Subcutaneous adipose tissue (tissue), 4 donors: ENCODE results near the gene UNKL. TPM values are rescaled to one million over a fixed set of nuclear protein-coding genes. Genes with fewer than 3 reads are reported as not detected.

ENCODE experiments used
- CTCF ChIP-seq: fragments of 450-650 bp; IDR thresholded peaks from one replicate; pipeline ENCODE4 v1.5.1; 2016; ENCODE audit warnings: low read depth, mild to moderate bottlenecking, control low read depth, antibody characterized with exemption, moderate library complexity
- total RNA-seq, 4 donors: library from RNA; depleted of rRNA; stranded (reverse); fragments of >200 nt; gene quantifications; one replicate each; pipeline ENCODE4 v1.1.0, GENCODE V29; 2016

UNKL gene
- total RNA-seq, 4 donors from 2014 or later, result 14.3 to 49.2 (median 25.9) TPM

DNA sequence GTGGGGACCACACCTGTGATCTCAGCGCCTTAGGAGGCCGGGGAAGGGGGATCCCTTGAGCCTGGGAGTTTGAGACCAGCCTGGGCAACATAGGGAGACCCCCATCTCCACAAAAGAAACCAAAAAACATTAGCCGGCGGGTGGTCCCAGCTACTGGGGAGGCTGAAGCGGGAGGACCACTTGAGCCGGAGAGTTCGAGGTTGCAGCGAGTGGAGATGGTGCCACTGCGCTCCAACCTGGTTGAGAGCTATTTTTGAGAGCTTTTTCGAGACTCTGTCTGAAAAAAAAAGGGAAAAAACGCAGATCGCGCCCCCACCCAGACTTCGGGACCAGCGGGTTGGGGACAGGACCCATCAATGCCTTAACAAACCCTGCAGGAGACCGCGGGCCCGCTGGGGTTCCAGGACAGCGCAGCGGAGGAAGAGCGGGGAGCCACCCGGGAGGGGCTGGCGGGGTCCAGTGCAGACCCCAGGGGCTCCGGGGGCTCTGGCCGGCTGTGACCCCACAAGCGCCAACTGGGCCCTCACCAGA is 81.8 kb downstream of the UNKL start:
- TF ChIP-seq CTCF, result no peak

DNA sequence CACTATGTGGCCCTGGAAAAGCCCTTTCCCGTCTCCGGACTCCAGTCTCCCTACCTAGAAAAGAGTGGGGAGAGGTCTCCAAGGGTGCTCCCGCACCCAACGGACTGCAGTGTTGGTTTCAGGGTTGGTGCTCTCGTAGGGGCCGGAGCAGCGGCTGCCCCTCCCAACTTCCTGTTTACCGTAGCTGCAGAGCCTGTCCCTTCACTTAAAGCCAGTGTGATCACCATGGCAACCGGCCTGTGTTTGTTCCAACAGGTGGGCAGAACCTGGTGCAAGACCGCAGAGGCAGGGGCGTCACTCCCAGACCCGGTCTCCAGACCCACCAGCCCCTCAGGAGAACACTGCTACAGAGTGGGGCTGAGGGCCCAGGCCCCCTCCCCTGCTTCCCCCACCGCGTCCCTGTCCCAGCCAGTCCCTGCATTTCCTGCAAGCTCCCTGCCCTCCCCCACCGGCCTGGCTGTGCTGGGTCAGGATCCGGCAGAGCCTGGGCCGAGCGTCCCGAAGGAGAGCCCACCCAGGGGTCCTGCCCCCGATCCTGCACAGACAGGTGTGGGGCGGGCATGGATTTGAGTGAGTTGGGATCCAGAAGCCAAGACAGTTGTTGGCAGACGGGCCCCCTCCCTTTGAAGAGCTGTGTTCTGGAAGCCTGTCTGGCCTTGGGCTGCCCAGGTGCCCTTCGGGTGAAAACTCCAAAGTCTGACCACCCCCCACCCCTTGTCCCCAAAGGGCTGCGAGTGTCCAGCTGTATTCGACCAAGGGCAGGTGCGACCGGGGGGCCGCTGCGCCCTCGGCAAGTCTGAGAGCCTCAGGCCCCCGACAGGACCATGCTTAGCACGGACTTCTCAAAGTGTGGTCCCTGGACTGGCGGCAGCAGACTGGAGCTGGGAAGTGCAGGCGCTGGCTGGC is 82.5 kb downstream of the UNKL start:
- no peak for TF ChIP-seq CTCF

DNA sequence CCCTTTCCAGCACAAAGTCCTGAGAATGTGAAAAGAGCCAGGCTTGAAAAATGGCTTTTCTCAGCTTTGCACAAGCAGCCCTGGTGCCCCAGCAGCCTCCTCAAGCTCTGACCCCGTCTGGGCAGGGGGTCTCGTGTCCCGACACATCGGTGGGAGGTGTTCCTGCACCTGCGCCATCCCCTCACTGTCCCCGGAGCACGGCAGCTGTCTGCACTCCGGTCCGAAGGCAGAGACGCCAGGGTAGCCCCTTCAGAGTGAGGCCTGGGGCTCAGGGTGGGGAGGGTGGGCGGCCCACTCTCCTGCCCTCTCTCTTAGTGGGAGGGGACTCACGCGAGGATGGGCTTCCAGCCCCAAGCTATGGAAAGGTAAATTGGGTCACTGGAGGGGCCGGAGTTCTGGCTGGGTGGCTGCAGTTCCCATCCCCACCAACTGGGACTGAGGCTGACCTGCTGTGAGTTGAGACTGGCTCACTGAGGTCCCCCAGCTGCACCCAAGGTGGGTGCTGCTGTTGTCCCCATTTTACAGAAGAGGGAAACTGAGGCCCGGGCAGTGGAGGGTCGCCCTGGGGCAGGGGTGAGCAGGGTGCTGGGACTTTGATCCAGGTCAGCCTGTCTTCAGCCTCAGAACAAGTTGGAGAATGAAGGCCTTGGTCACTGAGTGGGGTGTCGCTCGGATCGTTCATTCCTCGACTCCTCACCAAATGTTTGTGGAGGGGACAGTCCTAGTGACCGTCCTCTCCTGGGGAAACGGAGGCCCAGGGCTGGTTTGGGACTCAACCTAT is 83.4 kb downstream of the UNKL start:
- no peak for TF ChIP-seq CTCF

DNA sequence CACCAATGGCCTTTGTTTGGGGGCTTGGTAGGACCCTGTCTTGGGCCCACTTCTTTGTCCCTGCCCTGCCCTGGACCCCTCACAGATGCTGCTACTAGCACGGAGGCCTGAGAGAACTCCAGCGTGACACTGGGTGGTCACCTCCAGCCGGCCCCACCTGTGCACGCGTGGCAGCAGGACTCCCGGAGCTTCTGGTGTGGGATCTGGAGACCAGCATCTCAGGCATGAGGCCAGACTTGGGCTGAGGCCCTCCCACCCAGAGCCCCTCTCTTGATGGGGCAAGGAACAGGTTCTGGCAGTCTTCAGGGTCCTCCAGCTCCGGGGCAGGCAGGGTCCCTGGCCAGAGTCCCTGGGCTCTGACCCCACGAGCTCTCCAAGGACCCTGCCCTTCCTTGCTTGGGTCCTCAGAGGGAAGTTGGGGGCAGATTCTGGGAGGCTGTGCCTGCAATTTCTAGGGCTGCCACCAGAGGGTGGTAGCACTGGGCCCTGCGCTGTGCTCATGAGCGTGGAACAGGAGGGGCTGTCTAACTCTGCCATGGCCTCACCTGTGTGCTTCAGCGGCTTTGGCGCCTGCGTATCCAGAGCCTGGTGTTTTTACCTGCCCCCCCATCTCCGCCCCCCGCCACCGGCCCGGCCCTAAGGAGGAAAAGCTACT is 84.1 kb downstream of the UNKL start:
- no peak for TF ChIP-seq CTCF

DNA sequence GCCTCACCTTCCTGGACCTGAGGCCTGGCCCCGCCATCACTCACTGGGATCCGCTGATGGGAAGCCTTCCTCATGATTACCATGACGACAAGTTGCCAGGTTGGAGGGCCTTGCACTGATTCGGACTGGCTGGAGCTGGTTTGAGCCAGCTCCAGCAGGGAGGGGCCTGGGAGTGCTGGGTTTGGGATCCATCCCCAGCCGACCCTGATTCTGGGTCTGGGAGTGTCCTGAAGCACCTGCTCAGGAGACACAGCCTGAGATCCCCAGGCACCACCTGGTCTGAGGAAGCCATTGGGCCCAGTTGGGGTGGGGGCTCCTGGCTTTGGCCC is 86.9 kb downstream of the UNKL start:
- TF ChIP-seq CTCF, result no peak

GRCh38 chr16:1326946-1327618 is 87.4 kb downstream of the UNKL start:
- TF ChIP-seq CTCF, result no peak
